ENCODE results near the gene ARFGAP2. TPM values are rescaled to one million over a fixed set of nuclear protein-coding genes. Genes with fewer than 3 reads are reported as not detected.

The ARFGAP2 gene
- polyA plus RNA-seq, 12 donors = 52.3 to 97.8 (median 72.5) TPM; not detected in 1

DNA sequence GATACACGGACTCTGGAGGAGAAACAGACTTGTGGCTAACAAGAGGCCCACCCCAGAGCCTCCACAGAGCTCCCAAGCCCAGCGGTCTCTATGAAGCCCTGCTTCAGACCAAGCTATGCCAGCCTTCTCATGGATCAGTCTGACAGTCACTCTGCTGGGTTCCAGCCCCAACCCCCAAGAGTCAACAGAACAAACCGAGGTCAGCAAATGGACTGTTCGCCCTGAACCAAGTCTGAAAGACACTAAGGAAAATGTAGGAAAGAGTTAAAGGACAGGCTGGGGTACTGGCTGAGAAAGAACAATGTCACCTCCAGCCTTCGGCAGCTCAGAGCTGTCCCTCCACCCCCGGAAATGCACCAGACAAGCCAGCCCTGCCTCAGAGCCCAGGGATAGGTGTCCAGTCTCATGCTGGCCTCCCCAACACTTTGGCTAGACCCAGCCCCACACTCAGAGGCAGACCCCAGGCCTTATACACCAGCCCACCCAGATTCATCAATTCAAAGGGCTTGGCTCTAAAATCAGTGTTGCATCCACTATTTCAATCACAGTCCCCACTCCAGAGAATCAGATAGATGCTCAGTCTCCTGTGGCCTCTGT, 3.8 kb downstream of the ARFGAP2 start:
- DNase-seq = no peak

- DNase-seq = no peak
These were observed 4.8 kb downstream of the ARFGAP2 start for GRCh38 chr11:47171856-47172255.

GRCh38 chr11:47171061-47171838, 5.4 kb downstream of the ARFGAP2 start:
- no peak for DNase-seq

DNA sequence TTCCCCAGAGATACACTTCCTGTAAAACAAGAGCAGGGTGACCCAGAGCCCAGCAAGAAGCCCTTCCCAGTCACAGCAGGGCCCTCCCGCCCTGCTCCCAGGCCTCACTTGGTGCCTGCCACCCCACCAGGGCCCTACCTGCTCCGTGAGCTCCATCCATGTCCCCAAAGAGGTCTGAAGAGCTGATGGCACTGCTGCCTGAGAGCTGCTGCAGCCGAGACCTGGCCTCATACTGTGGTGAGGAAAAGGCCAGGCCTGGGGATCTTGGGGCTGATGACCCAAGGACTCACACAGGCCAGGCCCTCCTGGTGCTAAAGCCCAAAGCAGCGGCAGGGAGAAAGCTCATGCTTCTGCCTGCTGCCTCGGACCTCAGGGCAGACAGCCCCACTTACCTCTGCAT, 10.3 kb downstream of the ARFGAP2 start:
- DNase-seq = no peak

DNA sequence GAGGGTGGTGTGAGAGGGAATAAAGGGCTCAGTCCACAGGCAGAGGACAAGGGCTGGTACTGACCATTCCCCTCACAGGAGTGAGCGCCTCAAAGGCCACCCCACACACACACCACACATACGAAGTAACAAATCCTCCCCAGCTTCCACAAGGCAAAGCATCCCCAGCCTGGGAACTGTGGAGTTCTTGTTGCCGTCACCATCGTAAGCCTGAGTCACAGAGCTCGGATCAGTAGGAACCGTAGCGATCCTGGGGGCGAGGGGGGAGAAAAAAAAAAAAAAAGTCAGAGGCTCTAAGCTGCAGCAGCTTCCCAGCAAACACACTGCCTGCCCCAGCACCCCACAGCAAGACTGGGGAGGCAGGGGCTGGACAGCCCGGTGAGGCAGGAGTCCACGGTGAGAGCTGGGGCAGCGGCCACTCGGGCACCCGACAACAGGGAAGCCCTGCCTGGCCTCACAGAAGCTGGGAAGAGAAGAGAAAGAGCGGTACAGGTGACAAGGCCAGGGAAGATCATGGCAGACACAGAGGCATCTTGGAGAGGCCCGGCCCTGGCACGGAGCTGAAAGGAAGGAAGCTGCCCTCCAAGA, 11.3 kb downstream of the ARFGAP2 start:
- DNase-seq = no peak

DNA sequence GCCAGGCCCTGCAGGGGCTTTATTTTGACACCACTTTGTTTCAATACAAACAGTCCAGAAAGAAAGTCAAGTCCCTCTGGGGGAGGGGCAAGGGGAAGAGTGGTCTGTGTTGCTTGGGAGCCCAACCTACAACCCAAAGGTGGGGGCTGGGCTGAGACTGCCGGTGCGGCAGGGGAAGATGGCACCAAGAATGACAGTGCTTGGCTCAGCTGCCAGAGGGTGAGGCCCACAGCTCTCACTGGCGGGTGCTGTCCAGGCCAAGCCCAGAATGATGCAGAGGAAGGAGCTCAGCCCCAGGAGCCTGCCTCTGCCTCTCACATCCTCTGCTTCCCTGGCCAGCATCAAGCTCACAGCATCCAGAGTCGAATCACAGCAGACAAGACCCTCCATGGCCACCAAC, 12.4 kb downstream of the ARFGAP2 start:
- DNase-seq = no peak

- no peak for DNase-seq
These were observed 12.8 kb downstream of the ARFGAP2 start for GRCh38 chr11:47163898-47164297.

DNA sequence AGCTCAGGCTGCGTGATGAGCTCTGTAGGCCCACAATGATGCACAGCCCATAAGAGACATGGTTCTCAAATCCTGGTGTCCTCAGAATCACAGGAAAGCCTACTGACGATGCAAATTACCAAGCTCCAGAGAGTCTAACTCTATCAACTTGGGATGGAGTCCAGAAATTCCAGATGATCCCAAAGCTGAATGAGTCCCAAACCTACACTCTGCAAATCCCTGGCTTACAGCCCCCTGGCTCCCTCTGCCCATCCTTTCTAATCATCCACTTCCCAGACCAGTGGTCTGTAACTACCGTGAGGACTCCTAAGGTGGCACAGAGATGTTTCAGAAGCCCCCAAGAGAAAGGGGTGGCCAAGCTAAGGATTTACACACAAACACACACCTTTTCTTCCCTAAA, 13.5 kb downstream of the ARFGAP2 start:
- DNase-seq = no peak

DNA sequence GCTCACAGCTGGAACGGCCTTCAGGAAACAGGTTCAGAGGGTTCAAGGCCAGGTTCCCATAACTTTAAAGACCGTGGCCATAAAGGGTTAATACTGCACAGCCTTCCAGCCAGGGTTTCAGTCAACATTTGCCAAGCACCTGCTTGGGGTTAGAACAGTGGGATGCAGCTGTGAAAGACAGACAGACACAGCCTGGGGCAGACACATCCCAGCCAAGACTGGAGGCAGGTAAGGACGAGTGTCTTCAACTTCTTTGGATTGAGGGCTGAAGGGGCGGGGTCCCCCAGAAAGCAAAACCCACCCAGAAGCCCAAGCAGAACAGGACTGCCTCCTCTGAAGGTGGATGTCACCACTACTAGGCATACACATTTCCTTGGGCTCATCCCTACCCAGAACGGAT, 14.3 kb downstream of the ARFGAP2 start:
- DNase-seq = no peak

DNA sequence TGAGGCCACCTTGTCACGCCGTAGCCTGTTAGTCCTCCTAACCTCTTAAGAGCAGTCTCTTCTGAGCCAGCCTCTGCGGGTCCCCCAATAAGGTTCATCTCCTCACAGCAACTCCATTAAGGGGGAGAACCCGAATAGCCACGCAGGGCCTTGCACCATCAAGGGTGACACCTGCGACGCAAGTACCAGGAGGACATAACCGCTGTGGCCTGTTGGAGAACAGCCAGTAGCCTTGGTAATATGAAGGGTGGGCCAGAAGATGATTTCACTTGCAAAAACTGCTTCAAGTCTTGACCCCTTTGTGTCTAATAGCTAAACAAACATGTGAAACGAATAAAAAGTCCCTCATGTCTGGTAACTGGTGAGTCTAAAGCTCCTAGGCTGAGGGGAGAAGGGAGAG, 14.8 kb downstream of the ARFGAP2 start:
- DNase-seq = no peak

DNA sequence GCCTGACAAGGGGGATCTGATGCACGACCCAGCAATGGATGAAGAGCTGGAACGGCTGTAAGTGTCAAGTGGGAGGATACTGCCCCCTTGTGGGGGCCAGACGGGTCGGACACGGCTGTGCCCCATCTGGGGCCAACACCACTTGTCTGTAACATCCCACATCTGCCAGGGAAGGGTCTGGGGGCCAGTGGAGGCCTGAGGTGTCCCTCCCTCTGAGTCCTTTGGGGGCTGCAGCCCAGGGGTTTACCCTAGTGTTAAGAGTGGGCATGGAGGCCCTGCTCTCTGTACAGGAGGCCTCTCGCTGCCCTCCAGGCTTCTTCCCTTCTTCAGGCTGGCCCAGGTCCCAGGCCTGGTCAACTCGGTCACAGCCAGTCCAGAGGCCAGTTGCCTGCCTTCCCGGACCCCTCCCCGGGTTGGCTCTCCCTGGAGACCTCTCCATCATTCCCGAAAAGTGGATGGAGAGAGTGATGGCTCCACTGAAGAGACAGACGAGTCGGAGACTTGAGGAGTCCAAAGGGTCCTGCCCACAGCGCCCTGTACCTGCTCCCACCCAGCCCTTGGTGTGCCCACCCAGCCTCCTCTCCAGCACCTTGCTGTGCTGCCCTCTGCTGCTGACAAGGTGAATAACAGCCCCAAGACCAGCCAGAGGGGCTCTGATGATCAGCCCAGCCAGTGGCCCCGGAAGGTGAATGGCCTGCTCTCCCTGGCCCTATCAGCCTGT, 15.4 kb downstream of the ARFGAP2 start:
- DNase-seq = peak; percentile 75

- no peak for DNase-seq
These were observed 15.9 kb downstream of the ARFGAP2 start for GRCh38 chr11:47160753-47161133.

- DNase-seq = no peak
These were observed 18.4 kb downstream of the ARFGAP2 start for GRCh38 chr11:47158242-47158641.

- no peak for DNase-seq
These were observed 18.9 kb downstream of the ARFGAP2 start for GRCh38 chr11:47157805-47158204.

DNA sequence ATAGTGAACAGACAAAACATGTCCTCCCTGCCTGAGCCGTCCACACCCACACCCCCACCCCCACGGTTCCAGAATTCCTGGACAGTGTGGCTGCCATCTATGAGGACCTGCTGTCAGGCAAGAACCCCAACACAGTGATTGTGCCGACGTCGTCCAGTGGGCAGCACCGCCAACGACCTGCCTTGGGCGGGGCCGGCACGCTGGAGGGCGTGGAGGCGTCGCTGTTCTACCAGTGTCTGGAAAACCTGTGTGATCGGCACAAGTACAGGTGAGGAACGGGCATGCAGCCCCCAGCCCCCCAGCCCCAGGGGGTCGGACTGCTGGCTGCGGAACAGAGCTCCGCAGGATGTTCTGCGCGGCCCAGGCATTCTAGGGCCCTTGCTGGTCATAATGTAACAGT, 19.7 kb downstream of the ARFGAP2 start:
- no peak for DNase-seq

DNA sequence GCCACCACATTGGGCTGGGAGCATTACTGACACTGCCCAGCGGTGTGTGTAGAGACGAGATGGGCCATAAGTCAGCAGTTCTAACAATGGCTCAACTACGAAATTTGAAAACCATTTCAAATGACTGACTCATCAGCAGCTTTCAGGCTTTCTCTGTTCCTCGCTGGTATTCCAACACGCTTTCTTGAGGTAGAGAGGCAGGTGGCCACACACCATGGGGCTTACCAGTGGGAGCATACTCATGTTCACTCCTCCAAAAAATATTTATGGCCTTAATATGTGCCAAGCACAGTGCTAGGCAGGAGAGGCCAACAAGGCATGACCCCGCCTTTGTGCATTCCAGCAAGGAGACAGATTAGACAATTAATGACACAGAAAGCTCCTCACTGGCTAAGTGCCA, 20.3 kb downstream of the ARFGAP2 start:
- no peak for DNase-seq

- DNase-seq = no peak
These were observed 20.8 kb downstream of the ARFGAP2 start for GRCh38 chr11:47155879-47156278.

- DNase-seq = no peak
These were observed 21.8 kb downstream of the ARFGAP2 start for GRCh38 chr11:47154616-47155570.

- DNase-seq = peak; percentile 92
These were observed 23.4 kb downstream of the ARFGAP2 start for GRCh38 chr11:47152953-47153950.
